Loucy (cell line): ENCODE data around the gene FOXG1.
A peak's percentile ranks its signal among the peaks of the same experiment; 100 is the strongest.

Experiments used
- H2AFZ ChIP-seq: fragments of 200-600 bp; sonication (generic); 2 replicates; pipeline ENCODE4 v1.6.0; 2016; ENCODE audit warnings: antibody characterized with exemption, mild to moderate bottlenecking, low read length, moderate library complexity
- H3F3A ChIP-seq: fragments of 200-600 bp; 2 replicates; pipeline ENCODE4 v1.6.0; 2016; ENCODE audit warnings: antibody characterized with exemption, low read depth, mild to moderate bottlenecking
- H3K27me3 ChIP-seq: fragments of 200-600 bp; sonication (generic); 2 replicates; pipeline ENCODE4 v1.6.1; 2014; ENCODE audit warnings: low read length, mild to moderate bottlenecking; ENCODE audit not compliant: insufficient read depth, poor library complexity, severe bottlenecking
- H3K36me3 ChIP-seq: fragments of 200-600 bp; sonication (generic); 2 replicates; pipeline ENCODE4 v1.6.1; 2016; ENCODE audit warnings: low read length; ENCODE audit not compliant: insufficient read depth
- H3K4me1 ChIP-seq: fragments of 200-600 bp; sonication (generic); 2 replicates; pipeline ENCODE4 v1.5.1; 2014; ENCODE audit warnings: low read length, mild to moderate bottlenecking; ENCODE audit not compliant: insufficient read depth, poor library complexity, severe bottlenecking
- H3K4me2 ChIP-seq: fragments of 200-600 bp; sonication (generic); 2 replicates; pipeline ENCODE4 v1.6.0; 2014; ENCODE audit warnings: antibody characterized with exemption, low read length, low read depth, mild to moderate bottlenecking; ENCODE audit not compliant: poor library complexity, severe bottlenecking
- H3K4me3 ChIP-seq: fragments of 200-600 bp; sonication (generic); 2 replicates; pipeline ENCODE4 v1.5.1; 2014; ENCODE audit warnings: low read length, mild to moderate bottlenecking, mixed read lengths; ENCODE audit not compliant: poor library complexity, severe bottlenecking
- H3K79me2 ChIP-seq: fragments of 200-600 bp; sonication (generic); 2 replicates; pipeline ENCODE4 v1.6.1; 2014; ENCODE audit warnings: low read length; ENCODE audit not compliant: insufficient read depth
- H3K9ac ChIP-seq: fragments of 200-600 bp; sonication (generic); 2 replicates; pipeline ENCODE4 v1.6.0; 2014; ENCODE audit warnings: mild to moderate bottlenecking, low read depth, low read length, moderate library complexity; ENCODE audit not compliant: poor library complexity, severe bottlenecking
- H3K9me2 ChIP-seq: fragments of 200-600 bp; sonication (generic); replicated peaks from 2 replicates; pipeline ENCODE4 v1.6.1; 2016; ENCODE audit warnings: low read depth, low read length, mixed read lengths
- H3K9me3 ChIP-seq: fragments of 200-600 bp; sonication (generic); 2 replicates; pipeline ENCODE4 v1.6.1; 2014; ENCODE audit warnings: mild to moderate bottlenecking, antibody characterized with exemption, low read length, low read depth; ENCODE audit not compliant: insufficient read depth
- H4K20me1 ChIP-seq: fragments of 200-600 bp; sonication (generic); 2 replicates; pipeline ENCODE4 v1.6.0; 2014; ENCODE audit warnings: antibody characterized with exemption, low read length, mild to moderate bottlenecking; ENCODE audit not compliant: insufficient read depth, poor library complexity, severe bottlenecking
- EZH2phosphoT487 ChIP-seq: fragments of 200-600 bp; IDR thresholded peaks from 2 replicates; pipeline ENCODE4 v1.6.1; 2018; ENCODE audit warnings: antibody characterized with exemption, mild to moderate bottlenecking, moderate library complexity, borderline replicate concordance
- TF ChIP-seq, protein P1 (sequence below): fragments of 200-600 bp; sonication (generic); conservative IDR thresholded peaks from 2 replicates; pipeline ENCODE4 v1.5.1; 2014; ENCODE audit warnings: mild to moderate bottlenecking, antibody characterized with exemption, low read length

Gene FOXG1

DNA sequence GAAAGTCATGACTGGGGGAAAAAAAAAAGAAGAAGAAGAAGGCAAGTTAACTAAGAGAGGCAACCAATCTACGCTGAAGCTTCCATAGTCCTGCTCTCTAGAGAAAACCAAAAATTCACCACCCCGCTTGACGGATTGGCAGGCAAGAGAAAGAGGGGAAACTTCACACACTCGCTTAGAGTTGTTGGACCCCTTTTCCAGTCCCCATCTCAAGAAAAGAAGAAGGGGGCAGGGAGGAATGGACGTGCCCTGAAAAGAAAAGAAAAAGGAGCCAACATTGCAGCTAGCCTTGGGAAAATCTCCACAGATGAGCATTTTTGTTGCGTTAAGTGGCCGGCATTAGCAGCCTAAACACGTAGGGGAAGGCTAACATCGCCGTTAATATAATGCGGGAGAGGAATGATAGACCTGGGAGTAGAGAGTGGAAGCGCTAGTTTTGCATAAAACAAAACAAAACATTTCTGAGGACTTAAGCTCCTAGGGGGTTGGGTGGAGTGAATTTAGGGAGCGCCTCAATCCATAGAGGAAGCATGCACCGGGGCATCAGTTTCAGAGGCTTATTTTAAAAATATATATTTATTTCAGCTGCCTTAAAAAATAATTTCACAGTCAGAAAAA is 11.3 kb upstream of the FOXG1 start:
- H3K4me2 ChIP-seq: no peak overlapping the region
- no peaks in the 10 kb centered on the region for H3K79me2 ChIP-seq
- no peaks in the 10 kb centered on the region for H3K4me1 ChIP-seq
- TF ChIP-seq, protein P1, sequence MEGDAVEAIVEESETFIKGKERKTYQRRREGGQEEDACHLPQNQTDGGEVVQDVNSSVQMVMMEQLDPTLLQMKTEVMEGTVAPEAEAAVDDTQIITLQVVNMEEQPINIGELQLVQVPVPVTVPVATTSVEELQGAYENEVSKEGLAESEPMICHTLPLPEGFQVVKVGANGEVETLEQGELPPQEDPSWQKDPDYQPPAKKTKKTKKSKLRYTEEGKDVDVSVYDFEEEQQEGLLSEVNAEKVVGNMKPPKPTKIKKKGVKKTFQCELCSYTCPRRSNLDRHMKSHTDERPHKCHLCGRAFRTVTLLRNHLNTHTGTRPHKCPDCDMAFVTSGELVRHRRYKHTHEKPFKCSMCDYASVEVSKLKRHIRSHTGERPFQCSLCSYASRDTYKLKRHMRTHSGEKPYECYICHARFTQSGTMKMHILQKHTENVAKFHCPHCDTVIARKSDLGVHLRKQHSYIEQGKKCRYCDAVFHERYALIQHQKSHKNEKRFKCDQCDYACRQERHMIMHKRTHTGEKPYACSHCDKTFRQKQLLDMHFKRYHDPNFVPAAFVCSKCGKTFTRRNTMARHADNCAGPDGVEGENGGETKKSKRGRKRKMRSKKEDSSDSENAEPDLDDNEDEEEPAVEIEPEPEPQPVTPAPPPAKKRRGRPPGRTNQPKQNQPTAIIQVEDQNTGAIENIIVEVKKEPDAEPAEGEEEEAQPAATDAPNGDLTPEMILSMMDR: no peak
- no peak for TF ChIP-seq EZH2phosphoT487
- H3F3A ChIP-seq: no peaks in the 10 kb centered on the region
- H3K9me2 ChIP-seq: no peaks in the 10 kb centered on the region
- H3K9ac ChIP-seq: no peak overlapping the region
- 0 out of 2 replicates have a peak overlapping the region, but pooled peaks have one; percentile 35 for H2AFZ ChIP-seq
- no peak overlapping the region for H3K4me3 ChIP-seq
- H3K27me3 ChIP-seq: no peaks in the 10 kb centered on the region
- H3K9me3 ChIP-seq: no peaks in the 10 kb centered on the region
- H3K36me3 ChIP-seq: no peaks in the 10 kb centered on the region
- no peaks in the 10 kb centered on the region for H4K20me1 ChIP-seq

DNA sequence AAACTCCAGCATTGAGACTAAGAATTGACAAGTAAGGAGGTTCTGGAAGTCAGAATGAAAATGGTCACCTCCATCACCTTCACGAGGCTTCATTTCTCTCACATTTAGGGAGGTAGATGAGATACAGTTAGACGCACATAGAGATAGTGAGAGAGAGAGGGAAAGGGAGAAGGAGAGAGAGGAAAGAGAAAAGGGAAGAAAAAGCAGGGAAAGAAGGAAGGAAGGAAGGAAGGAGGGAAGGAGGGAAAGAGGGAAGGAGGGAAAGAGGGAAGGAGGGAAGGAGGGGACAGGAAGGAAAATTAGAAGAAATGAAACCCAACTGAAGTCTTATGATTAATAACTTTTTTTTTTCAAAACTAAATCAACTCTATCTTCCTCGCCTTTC is 10.7 kb upstream of the FOXG1 start:
- Histone ChIP-seq H3K9ac (no peak overlapping the region), H4K20me1 (no peaks in the 10 kb centered on the region), H3K36me3 (no peaks in the 10 kb centered on the region), H3K4me1 (no peaks in the 10 kb centered on the region), H3K4me2 (no peak overlapping the region), H2AFZ (no peak overlapping the region), H3K4me3 (no peak overlapping the region), H3K9me2 (no peaks in the 10 kb centered on the region), H3F3A (no peaks in the 10 kb centered on the region), H3K9me3 (no peaks in the 10 kb centered on the region), H3K27me3 (no peaks in the 10 kb centered on the region), H3K79me2 (no peaks in the 10 kb centered on the region)
- no peak for TF ChIP-seq EZH2phosphoT487
- TF ChIP-seq, protein P1: no peak

DNA sequence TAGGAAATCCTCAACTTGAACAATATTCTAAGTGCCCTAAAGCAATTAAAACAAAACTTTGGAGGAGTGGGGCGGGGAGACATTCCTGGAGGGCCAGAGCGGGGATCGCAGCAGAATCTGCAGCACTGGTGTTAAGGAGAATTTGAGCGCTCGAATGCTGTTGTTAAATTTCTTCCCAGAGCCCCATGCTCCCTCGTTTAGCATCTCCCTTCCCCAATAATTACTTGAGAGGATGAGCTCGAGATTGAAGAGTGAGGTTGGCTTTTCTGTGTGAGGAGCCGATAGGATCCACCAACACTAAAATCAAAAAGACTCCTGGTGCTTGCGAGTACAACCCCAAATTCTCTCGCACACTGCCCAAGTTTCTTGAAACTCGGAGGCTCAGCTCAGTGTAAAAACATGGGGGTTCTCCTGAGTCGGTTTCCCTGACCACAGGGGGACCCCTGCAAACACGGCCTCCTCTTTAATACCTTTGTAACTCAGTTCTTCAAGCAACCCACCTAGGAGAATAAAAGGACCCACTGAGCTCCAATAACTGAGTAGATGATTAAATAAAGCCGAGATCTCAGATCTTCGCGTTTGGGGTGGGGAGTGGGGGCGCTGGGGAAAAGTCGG is 10.2 kb upstream of the FOXG1 start:
- no peaks in the 10 kb centered on the region for H3K36me3 ChIP-seq
- H3K4me2 ChIP-seq: no peak overlapping the region
- no peaks in the 10 kb centered on the region for H3K79me2 ChIP-seq
- TF ChIP-seq, protein P1: no peak
- no peak for TF ChIP-seq EZH2phosphoT487
- H3K4me3 ChIP-seq: no peak overlapping the region
- no peaks in the 10 kb centered on the region for H3K9me3 ChIP-seq
- H3K9me2 ChIP-seq: no peaks in the 10 kb centered on the region
- H3F3A ChIP-seq: no peaks in the 10 kb centered on the region
- no peaks in the 10 kb centered on the region for H3K27me3 ChIP-seq
- H3K4me1 ChIP-seq: no peaks in the 10 kb centered on the region
- H2AFZ ChIP-seq: no peak overlapping the region
- no peaks in the 10 kb centered on the region for H4K20me1 ChIP-seq
- no peak overlapping the region for H3K9ac ChIP-seq
